G401 (cell line): Measurements from ENCODE around the gene PHACTR1. TPM values are rescaled to one million over a fixed set of nuclear protein-coding genes. Genes with fewer than 3 reads are reported as not detected.
"Not testable (repeated sequence)": the region's sequence is repeated elsewhere in the genome, so short reads cannot be mapped to it uniquely, and the experiment has no call there.

Experiments used
- DNase-seq: peaks from one replicate; pipeline ENCODE4 v3.0.0-alpha.2; 2015; ENCODE audit warnings: low spot score
- in situ Hi-C: cut with HindIII; loops from 2 replicates; pipeline ENCODE4 v1.10.0; 2016; ENCODE audit warnings: low sequenced_read_pairs, mixed read lengths
- total RNA-seq: library from RNA; depleted of rRNA; stranded (reverse); fragments of >200 nt; shearing (Covaris generic); gene quantifications from 2 replicates; pipeline ENCODE4 v1.2.3, GENCODE V29; 2014

Gene PHACTR1
- total RNA-seq, 1 experiment from 2014 or later, result not detected

DNA sequence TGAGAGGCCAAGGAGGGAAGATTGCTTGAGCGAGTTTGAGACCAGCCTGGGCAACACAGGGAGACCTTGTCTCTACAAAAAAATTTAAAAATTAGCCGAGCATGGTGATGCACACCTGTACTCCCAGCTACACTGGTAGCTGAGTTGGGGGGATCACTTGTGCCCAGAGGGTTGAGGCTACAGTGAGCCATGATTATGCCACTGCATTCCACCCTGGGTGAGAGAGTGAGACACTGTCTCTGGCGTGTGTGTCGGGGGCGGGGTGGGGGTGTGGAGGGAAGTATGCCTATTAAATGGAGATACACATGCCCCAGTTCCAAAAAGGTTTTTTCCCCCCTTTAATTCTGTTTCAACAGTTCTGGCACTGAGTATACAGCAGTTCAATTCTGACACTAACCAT, 388.6 kb downstream of the PHACTR1 start:
- no peak for DNase-seq
- in situ Hi-C loops, result no loop called here

DNA sequence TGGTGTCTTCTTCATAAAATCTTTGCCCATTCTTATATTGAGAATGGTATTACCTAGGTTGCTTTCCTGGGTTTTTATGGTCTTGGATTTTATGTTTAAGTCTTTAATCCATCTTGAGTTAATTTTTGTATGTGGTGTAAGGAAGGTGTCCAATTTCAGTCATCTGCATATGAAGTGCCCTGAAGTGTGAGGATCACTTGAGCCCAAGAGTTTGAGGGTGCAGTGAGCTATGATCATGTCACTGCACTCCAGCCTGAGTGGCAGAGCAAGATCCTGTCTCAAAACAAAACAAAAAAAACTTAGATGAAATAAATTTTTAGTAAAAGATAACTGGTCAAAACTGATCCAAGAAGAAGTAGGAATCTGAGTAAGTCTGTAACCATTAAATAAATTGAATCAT, 396.4 kb downstream of the PHACTR1 start:
- DNase-seq, result no peak
- in situ Hi-C loops, result no loop called here

DNA sequence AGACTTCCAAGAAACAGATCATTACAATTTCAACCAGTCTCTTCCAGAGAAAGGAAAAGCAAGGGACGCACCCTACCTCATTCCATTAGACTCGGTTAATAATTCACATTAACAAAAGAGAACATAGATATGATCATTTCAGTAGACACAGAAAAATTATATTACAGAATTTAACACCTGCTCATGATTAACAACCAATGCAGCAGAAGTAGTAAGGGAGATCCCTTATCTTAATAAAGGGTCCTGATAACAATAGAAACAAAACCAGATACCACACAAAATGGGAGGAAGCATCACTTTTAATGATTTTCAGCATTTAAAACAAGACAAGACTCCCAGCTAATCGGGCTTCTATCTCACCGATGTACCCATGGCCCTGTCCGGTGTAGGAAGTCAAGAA, 396.8 kb downstream of the PHACTR1 start:
- in situ Hi-C loops, result no loop called here
- DNase-seq, result no peak

DNA sequence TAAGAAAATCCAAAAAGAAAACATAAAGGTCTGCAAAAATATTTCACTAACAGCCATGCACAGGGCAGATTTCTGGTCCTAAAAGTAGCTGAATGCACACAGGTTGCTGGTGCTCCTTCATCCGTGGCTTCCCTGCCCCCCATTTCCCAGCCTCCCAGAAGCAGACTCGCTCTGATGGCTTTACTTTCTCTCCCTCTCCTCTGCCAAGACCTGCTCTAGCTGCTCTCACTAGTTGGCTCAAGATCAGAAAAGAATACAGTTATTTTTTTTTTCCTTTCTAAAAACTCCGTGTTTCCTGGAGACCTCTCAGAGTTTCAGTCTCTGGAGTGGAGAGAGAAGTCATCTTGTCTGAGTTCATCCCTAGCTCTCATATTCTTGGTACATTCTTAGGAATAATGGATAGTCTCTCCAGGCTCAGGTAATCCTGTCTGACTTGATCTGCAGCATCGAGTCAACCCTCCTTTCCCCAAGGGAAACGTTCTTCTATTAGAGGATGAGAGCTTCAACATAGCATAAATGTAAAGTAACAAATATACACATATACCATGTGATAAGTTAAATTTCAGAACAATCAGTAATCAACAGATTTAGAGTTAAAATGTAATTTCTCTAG, 397.5 kb downstream of the PHACTR1 start:
- in situ Hi-C loops, result no loop called here
- no peak for DNase-seq

DNA sequence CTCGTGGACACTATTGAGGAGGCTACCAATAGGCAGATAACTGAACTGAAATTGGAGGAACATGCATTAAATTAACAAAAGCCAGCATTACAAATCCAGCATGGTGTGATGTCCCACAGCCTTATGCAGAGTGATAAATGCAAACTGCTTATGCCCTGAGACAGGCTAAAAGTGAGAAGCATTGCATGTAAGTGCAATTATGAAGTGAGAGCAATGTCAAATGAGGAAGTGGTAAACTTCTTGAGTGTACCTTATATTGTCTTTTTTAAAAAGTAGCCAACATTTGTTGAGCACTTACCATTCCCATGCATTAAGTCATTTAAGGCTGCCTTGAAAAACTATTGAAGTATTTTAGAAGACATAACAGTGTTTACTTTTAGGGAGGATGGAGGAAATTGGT, 399.6 kb downstream of the PHACTR1 start:
- in situ Hi-C loops, result no loop called here
- no peak for DNase-seq

DNA sequence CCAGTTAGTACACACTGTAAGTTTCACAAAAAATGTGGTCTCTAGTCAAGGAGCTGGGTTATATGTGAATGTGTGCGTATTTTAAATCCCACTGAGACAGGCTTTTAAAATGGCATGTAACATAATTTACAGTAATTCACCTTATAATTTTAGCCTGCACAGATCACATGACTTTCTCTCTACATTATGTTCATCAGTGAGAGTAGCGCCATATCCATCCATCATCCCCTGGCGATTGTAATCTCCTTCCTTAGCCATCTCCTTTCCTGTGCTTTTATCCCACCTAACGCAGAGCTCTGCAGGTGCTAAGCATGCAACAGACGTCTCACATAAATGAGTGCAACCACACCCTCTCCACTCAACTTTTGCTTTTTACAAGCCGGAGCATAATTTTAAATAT, 401.0 kb downstream of the PHACTR1 start:
- DNase-seq, result no peak
- in situ Hi-C loops, result no loop called here

DNA sequence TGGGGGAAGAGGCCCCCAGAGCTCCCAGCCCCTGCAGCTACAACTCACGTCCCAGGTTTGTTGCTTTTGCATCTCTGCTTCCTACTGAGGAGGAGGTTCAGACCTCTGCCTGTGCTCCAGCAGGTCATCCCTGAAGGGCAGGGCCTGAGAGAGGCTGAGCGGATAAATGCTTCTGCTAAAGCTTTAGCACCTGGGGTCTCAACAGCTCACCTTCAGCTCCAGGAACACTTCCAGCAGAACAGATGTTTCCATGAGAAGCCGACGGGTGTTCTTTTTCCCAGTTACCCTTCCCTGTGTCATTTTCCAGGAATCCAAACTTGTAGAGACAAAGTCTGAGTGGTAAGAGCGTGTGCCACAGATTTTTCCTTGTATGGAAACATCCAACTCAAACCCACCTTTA, 403.0 kb downstream of the PHACTR1 start:
- in situ Hi-C loops, result no loop called here
- no peak for DNase-seq

DNA sequence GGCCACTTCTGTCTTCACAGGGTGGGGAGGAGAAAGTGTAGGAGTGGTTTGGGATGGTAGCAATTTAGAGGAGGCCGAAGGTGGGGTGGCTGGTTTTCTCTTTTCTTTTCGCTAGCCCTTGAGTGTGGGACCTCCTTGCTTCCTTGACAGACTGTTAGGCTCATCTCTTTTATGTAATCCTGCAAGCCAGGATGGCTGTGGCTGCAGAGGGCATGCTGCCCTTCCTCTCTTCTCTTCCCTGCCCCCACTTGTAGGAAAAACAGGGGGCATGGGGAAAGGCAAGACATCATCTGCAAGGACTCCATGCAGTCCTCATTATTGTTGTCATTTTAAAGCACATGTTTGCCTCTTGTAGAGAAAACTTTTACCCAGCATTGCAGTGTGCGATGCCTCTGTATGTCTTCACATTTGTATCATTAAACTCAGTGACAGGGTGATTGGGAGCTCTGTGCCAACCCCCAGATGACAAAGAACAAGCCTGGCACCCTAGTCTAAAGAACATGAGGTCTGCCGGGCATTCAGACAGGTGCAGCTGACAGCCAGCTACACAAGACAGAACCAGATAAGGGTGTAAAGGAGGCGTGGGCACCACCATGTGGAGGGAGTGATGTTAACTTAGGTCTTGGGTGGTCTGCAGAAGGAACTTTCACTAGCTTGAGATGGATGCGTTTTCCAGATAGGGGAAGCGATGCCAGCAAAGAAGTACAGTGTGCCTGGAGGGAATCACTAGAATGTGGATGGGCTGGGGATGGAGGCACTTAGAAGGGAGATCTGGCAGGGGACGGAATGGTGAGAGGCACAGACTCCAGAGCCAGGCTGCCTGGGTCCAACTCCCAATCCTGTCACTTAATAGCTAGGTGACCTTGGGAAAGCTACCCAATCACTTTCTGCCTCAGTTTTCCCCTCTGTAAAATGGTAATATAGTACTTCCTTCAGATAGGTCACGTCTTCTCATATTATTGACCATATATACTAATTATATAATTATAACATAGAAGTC, 404.2 kb downstream of the PHACTR1 start:
- in situ Hi-C loops, result no loop called here
- DNase-seq, result no peak

DNA sequence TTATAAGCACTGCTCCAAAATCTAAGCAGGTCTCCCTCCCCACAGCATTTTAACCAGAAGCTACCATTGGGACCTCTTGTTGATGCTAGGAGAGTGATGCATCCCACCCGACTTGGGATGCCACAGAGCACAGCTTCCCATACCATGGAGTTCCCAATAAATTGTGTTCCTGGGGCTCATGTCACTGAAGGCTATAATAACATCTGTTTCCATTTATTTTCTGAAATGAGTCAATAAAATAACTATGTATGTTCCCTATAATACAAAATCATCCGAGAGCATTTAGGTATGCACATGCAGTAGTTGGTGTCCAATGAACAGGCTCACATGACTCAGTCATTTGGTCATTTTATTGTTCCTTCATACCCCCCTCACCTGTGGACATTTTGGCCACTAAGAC, 407.6 kb downstream of the PHACTR1 start:
- in situ Hi-C loops, result no loop called here
- no peak for DNase-seq

DNA sequence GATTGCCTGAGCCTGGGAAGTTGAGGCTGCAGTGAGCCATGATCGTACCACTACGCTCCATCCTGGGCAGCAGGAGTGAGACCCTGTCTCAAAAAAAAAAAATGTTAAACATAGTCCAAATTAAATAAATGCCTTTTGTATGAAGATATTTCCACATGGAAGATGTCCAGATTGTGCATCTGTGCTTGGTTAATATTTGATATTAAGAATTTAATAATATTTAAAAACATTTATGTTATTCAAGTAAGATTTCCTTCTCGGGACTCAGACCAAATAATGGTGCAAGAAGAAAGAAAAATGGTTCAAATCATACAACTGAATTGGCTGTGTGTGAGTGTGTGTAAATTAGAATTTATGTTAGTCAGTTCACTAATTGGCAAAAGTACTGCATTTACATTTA, 409.3 kb downstream of the PHACTR1 start:
- in situ Hi-C loops, result no loop called here
- no peak for DNase-seq

DNA sequence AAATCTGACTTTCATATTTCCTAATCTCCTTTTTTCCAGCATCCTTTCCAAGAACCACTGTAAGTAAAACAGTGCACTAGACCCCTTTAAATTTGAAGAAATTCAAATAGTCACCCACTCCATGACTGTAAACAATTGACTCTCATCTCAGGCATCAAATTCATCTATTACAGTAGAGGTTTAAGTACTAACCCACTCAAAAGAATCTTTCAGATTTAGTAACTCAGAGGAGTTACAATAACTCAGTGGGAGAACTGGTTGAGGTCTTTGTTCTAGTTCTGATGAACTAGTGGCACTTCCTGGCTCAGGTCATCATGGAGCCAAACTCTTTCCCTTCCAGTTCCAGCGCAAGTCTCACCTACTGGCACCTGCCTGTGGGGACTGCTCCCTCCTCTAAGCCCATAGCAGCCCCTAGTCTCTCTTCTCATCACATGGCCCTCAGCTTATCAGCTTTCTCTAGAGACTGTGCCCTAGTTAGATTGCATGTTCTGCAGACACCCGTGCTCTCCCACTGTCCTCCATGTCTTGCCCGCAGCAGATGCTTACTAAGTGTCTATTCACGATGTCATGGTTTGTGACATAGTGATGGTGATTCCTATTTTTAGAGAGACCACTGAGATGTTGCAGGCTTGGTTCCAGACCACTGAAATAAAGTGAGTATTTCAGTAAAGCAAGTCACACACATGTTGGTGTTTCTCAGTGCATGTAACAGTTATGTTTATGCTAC, 415.5 kb downstream of the PHACTR1 start:
- no peak for DNase-seq
- in situ Hi-C loops, result no loop called here

DNA sequence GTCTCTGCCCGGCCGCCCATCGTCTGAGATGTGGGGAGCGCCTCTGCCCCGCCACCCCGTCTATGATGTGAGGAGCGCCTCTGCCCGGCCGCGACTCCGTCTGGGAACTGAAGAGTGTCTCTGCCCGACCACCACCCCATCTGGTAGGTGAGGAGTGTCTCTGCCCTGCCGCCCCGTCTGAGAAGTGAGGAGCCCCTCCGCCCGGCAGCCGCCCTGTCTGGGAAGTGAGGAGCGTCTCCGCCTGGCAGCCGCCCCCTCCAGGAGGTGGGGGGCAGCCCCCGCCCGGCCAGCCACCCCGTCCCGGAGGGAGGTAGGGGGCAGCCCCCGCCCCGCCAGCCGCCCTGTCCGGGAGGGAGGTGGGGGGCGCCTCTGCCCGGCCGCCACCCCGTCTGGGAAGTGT, 417.3 kb downstream of the PHACTR1 start:
- in situ Hi-C loops, result not testable (repeated sequence)

DNA sequence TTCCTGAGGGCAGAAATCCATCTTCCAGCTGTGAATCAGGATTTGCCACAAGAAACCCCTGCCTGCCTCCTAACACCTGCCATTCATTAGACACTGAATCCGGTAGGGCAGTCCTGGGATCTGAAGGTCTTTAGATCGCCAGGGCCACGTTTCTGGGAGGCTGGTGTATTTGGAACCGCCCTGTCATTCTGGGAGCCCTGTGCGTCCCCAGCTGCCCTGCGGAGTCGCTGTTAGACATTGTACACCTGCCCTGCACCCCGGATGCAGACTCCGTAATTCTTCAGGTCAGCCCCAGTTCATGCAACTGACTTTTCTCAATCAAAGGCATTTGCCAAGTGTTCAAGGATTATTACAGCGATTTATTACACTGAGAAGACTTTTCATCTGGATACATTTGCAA, 418.6 kb downstream of the PHACTR1 start:
- DNase-seq, result no peak
- in situ Hi-C loops, result no loop called here

More for the DNA sequence above, 417.3 kb downstream of the PHACTR1 start:
- DNase-seq, result not testable (repeated sequence)

DNA sequence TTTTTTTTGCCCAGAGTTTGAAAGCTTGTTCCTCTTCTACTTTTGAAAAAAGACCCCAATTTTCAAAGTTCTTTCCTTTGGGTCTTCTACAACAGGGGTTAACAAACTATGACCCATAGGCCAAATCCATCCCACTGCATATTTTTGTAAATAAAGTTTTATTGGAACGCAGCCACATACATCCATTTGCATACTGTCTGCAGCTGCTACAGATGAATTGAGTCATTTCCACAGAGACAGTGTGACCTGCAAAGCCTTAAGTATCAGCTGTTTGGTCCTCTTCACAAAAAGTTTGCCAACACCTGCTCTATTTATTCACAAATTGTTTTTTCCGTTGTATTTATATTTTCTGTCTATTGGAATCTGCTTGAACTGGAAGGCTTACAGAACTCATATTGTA, 422.6 kb downstream of the PHACTR1 start:
- no peak for DNase-seq
- in situ Hi-C loops, result no loop called here

DNA sequence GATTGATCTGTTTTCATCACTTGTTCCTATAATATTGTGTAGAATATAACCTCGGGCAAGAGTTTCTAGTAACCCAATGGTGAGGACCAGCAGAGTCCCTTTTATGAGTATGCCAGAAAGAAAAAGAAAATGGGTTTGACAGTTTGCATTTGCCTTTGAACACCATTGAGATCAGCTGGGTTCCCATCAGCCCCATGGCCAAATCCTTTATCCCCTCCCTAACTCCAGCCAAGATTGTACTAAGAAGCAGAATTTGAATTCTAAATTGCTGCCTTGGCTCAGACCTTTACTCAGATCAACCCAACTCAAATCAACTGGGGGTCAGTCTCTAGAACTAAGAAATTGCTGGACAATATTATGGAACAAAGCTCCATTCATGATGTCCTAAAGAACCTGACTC, 424.4 kb downstream of the PHACTR1 start:
- in situ Hi-C loops, result no loop called here
- DNase-seq, result no peak

DNA sequence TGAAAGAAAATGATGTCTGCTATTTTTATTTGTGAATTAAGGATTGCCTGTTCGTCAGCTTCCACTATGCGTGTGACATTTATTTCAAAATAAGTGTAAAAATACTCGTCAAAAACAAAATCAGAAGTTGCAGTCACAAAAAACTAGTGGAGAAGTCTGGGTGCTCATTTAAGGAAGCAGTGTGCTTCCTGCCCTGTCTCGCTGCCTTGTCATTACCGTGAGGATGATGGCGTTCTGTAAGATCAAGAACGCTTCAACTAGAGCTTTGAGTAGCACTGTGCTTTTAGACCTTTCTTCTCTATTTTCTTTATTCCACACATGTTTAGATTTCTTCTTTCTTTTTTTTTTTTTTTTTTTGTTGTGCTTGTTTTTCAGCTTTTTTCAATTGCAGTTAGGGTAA, 424.8 kb downstream of the PHACTR1 start:
- no peak for DNase-seq
- in situ Hi-C loops, result no loop called here

DNA sequence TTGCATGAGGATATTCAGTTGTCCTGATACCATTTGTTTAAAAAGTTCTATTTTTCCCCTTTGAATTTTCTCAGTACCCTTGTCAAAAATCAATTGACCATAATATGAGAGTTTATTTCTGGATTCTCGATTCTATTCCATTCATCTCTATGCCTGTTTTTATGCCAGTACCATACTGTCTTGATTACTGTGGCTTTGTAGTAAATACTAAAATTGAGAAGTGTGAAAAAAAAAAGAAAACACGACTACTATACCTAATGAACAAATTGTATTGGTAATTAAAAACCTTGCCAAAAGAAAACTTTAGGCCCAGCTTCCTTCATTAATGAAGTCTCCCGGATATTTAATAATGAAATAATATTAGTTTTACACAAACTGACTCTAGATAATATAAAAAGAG, 426.0 kb downstream of the PHACTR1 start:
- no peak for DNase-seq
- in situ Hi-C loops, result no loop called here

DNA sequence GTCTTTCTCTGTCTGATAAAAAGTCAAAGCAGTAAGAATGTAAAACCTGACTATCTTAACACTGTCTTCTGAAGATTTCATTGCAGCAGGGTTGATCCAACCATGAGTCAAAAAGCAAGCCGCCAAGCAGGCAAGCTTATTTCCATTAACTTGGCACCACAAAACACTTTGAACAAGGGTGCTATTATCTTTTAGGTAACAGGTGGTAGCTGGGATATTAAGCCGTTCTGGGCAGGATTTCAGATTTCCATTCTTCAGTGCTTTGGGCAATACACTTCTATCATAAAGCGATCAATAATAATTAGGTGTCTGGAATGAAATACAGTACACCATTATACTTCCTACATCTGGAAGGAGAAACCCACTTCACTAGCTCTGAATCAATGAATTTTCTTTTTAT, 429.9 kb downstream of the PHACTR1 start:
- in situ Hi-C loops, result no loop called here
- no peak for DNase-seq

DNA sequence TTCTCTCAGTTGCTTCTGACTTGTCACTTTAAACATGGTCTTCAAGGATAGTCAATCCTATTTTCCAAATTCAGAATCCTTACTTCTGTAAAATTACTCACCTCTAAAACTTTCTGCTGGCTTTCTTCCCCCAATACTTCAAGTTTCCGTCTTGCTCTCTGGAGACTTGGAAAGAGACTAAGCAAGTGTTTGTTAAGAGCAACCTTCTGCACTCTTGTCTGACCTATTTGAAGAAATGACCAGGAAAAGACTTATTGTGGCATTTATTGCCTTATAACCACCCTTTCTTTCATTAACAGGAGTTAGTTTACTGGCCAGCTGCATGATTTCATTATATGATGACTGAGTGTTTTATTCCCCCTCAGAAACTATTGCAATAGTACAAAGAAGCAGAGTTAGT, 430.8 kb downstream of the PHACTR1 start:
- in situ Hi-C loops, result no loop called here

DNA sequence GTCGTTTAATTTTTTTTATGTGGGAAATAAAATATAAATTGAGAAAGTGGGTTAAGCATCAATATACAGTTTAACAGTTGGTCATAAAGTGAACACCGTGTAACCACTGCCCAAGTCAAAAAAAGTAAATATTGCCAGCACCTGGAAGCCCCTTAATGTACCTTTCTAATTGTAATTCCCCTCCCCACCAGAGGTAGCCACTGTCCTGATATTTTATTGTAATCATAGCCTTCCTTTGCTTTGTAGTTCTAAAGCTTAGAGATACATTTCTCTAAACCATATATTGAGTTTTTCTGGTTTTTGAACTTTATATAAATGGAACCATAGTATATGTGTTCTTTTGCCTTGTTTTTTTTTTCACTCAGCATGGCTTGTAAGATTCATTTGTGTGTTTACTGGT, 431.2 kb downstream of the PHACTR1 start:
- in situ Hi-C loops, result no loop called here
- no peak for DNase-seq

More for the DNA sequence above, 430.8 kb downstream of the PHACTR1 start:
- DNase-seq, result no peak
